GM21825 (cell line): ENCODE results near the gene ZNF775.

Source experiments
- ATAC-seq: cut with Tn5 transposase; IDR thresholded peaks from one replicate; pipeline ENCODE4 v1.9.1; 2021; ENCODE audit warnings: mild to moderate bottlenecking, moderate library complexity; ENCODE audit not compliant: unreplicated experiment

The ZNF775 gene

DNA sequence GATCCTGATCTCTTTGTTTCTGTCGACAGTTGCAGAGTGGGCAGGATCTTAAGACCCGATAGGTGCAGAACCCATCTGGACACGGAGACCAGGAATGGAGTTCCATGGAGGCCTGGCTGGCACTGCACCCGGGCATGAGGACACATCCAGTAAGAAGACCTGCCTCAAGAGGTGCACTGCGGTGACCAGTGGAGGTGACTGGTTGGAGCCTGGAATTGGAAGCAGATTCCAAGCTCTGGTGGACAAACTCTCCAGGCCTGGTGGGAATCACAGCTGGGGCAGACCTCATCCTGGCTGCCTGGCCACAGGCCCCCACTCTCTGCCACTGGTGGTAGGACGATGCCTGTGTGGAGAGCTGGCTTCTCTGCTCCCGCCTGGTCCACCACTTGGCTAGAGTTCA is 31.0 kb downstream of the ZNF775 start:
- no peak for ATAC-seq

DNA sequence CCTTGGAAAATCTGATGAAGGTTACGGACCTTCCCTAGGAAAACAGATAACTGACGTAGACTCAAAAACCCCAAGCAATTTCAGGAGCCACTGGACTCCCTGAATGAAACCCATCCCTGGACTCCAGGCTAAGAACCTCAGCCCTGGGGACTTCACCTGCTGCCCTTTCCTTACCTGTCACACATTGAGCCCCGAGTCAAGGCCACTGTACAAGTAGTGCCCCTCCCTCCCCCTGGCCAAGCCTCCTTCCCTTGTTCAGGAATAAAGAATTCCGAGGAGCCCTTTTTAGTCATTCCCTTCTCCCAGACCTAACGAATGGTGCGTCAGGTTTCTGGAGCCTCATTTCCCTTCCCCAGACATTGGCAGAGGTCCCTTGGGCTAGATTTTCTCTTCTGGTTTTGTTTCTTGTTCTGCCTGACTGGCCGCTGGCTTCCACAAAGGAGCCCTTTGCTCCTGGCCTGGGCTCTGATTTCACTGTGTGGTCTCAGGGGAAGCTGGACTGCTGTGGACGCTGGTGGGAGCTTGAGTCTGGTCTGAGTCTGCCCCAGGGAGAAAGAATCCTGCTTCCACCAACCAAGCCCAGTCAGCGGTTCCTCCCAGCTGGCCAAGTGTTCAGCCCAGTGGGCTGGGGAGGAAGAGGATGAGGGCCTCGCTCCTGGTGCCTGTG is 31.7 kb downstream of the ZNF775 start:
- no peak for ATAC-seq

DNA sequence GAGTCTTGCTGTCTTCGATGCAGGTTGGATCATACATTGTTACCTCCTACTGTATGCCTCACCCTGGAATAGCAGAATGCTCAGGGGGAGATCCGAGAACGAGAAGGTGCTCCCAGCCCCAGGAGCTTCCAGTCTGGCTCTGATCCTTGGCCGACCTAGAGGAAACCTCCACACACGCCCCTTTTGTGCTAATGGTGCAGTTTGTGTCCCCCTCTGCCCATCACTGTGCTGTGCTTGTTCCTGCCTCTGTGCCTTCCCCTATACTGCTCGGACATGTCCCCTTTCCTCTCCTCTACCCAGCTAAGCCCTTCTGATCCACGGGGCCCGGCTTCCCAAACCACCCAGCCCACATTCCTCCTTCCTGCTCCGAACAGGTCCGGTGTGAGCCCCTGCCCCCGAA is 32.5 kb downstream of the ZNF775 start:
- no peak for ATAC-seq

DNA sequence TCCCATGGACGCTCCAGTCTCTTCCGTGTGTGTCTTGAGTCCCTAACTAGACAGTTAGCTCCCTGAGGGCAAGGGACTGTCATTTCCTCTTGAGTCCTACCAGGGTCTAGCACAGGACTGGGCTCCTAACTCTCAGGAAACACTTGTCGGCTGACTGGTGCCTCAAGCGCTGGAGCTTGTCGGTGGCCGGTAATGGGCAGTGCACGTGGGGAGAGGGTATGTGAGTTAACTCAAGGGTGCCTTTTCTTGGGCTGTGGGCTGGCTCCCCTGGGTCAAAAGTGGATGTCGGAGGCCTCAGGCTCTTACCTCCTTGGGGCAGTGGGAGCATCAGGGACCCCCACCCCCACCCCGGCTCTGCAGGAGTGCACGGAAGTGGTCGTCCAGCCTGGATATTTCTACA is 32.9 kb downstream of the ZNF775 start:
- no peak for ATAC-seq

DNA sequence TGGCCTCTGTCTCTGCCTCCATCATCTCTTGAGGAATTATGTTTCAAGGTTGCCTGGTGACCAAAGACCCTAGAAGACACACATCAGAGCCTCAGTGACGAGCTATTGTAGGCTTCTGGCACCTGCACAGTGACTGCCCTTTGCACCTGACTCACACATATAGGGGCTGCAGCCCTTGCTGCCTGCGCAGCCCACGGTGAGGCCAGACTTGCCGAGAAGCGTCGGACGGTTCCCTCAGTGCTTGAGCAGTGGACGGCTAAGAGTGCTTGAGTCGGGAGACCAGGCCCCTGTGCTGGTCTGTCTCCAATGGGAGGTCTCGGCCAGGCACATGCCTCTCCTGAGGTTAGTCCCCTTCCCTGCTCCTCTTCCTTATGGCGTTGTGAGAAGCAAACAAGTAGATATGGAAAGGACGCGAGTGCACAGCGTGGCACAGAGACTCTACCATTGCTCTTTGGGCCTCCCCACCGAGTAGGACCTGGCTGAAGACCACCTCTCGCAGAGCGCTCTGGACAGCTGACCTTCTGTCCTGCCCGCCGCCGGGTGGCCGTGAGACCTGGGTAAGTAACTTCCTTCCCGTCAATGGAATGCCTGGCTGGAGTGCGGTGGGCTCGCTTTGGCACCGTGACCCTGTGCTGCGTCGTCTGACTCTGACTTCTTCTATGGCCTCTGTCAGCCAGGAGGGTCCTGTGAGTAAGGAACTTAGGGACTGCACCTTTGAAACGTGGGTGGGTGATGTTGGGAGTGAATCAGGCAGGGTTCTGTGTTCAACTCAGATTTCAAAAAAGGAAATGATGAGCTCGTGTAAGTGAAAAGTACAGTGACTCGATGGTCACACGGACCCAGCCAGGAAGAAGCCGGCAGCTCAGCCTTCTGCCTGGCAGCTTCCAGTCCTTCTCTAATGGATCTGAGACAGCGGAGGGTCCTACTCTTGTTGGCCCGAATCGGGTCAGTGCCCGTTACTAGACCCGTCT is 33.7 kb downstream of the ZNF775 start:
- ATAC-seq: no peak

DNA sequence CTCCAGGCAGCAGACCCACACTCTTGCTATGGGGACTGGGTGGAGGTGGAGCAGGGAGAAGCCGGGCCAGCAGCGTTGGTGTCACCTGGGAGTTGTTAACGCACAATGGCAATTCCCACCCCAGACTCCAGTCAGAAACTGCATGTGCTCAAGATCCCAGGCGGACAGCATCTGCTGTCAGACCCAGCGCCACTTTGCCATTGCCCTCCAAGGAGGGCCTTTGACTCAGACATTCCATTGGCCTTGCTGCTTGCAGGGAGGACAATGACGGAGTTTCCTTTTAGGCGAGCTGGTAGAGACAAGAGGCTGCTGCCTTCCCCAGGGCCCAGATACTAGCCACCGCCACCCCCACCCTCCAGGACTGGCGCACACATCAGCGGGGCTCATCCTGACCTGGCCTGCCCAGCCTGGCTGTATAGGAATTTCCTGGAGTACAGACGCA is 34.5 kb downstream of the ZNF775 start:
- no peak for ATAC-seq

DNA sequence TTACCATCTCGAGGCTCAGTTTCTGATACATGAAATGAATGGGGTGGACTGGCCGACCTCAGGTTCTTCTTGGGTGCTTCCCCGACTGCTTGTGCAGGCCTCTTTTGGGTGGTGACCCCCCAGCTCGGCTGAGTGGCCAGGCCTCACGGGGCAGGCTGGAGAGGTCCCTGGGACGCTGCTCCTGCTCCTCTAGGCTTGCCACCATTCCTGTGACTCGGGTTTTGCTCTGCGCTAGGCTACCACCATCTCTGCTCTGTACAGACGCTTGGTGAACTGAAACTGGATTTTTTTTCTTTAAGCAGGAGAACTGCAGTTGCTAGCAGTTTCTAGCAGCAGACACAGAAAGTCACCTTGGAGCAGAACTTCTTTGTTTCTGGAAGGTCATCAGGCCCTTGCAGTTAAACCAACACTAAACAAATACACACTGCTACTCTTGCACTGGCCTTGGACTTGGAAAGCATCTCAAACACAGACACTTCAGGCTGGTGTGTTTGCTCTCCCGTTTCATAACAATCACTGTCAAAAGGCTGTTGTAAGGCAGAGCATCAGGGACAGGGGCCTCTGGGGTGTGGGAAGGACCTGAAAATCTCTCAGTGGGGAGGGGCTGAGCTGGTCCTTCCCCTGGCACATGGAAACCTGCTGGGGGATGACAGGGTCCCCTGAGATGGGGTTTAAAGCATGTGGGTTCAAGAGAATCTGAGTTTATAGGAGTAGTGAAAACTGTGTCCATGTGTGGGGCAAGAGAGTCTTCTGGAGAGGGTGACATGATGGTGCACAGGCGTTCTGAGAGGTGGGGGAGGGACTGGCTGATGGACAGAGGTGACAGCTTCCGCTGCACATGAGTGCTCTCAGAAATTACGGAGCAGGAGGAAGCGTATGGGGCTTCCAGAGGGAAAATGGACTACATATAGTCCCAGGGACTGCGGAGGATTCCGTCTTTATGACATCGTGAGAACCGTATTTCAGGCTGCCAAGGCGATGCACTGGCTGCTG is 36.3 kb downstream of the ZNF775 start:
- ATAC-seq: no peak

DNA sequence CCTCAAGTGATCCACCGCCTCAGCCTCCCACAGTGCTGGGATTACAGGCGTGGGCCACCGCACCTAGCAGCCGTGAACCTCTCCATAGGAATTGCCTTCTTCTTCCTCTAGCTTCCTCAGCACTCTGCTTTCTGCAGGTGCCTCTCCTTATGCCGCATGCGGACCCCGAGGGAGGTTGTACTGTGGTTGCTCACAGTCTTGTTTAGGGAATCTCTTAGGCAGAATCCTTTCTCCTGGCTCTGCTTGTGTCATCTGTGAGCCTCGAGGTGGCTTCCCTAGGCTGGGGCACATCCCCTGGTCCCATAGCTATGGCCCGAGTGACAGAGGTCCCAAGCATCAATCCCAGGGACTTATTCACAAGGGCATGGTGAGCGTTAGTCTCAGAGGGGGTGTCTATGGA is 38.1 kb downstream of the ZNF775 start:
- no peak for ATAC-seq

DNA sequence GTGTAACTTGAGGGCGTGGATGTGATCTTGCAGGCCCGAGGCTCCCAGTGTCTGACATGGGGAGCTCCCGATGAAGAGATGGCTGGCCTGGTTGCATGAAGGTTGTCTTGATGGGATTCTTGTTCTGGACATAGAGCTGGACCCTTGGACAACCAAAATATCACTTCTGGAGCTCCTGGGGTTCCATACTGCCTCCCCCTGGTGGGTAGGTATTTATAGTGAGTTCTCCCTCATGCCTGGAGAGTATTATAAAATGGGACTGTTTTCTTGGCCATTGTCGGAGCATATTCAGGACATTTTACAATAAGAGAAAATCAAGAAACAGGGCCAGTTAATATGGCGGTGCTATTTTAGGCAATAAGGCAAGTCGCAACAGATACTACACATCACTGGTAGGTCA is 38.7 kb downstream of the ZNF775 start:
- ATAC-seq: no peak

DNA sequence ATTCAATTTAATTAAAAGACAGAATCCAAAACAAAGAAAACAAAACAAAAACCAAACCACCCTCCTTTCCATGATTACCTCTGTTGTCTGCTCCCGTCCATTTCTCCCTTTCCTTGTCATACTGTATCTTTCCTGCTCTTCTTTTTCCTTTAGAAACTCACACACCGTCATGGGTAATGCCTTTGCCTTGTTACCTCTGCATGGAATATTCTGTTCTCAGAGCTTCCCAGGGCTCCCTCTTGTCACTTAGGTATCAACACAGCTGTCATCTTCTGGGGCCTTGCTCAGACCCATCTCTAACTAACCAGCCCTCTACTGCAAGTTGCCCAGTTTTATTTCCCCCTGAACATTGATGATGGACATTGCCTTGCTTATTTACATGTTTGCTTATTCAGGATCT is 41.1 kb downstream of the ZNF775 start:
- no peak for ATAC-seq

DNA sequence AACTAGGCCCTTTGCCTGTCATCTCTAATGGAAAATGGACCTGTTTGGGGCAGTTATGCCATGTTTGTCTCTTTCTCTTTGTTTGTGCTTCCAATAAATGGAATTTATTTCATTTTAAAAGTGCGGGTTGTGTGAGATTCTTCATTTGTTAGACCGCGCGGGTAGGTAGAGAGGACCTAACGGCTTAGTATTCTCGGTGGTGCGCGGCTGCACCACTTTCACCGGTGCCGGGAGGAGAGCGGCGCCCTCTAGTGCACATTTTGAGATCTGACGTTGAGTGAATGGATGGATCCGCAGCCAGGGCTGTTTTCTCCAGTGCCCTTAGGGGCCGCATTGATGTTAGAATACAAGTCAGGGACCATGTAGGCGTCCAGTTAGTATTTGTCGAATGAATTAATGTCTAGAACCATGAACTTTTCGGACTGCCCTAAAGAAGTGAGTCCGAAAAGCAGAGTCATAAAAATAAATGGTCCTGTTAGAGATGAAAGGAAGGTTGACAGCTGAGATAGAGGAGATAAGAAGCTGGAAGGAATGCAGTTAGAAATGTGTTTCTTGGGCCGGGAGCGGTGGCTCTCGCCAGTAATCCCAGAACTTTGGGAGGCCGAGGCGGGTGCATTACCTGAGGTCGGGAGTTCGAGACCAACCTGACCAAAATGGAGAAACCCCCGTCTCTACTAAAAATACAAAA is 42.0 kb downstream of the ZNF775 start:
- ATAC-seq: peak; percentile 98

DNA sequence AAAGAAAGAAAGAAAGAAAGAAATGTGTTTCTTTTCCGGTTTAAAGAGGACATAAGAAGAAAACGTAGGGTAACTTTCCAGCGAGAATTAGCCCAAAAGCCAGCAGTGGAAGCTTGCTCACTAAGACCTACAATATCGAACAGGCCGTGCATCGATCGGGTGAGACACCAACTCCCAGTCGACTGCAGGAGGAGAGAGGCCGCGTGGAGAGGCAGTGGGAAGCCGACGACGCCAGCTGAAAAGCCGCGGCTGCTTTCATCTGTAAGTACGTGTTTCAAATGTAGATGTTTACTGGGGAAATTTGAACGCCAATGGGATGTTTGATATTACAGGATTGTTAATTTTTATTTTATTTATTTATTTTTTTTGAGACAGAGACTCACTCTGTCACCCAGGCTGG is 42.7 kb downstream of the ZNF775 start:
- ATAC-seq: no peak

DNA sequence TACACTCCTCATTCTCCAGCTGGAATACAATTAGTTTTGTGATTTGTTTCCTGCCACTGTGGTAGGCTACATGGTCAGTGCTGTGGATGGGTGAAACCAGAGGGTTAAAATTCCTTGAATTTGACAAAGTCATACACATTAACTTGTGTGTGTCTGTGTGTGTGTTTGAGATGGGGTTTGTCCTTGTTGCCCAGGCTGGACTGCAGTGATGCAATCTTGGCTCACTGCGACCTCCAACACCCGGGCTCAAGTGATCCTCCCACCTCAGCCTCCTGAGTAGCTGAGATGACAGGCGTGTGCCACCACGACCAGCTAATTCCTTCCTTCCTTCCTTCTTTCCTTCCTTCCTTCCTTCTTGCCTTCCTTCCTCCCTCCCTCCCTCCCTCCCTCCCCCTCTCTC is 46.5 kb downstream of the ZNF775 start:
- no peak for ATAC-seq

DNA sequence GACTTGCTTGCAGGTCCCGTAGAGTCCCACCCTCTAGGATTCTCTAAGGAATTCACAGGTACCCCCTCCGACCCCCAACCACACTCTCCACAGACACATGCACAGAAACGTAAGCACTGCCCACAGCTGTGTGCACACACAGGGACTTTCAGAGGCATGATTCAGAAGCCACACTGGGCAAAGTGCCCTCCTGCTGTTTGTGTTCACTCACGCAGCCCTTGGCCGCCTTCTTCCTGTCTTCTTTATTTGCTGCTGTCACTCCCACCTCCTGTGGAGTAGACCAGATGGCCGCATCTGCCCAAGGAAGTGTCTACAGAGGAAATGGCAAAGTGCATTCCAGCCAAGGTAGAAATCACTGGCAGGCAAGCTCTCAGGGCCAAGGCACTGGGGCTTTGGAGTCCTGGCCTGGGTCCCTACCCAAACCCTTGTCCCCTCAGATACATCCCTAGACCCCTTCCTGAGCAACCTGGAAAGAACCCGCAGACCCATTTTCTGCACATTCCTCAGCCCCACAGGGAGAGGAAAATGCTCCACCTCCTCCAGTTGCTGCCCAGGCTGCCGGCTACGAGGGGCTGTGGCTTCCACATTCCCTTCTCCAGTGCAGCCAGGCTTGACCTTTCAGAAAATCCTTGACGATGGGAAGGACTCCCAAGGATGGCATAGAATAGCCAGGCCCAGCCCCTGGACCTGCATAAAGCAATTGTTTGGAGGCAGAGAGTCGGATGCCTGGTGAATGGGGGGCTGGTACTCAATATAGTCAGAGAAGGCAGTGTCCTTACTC is 49.7 kb downstream of the ZNF775 start:
- peak; percentile 47 for ATAC-seq

DNA sequence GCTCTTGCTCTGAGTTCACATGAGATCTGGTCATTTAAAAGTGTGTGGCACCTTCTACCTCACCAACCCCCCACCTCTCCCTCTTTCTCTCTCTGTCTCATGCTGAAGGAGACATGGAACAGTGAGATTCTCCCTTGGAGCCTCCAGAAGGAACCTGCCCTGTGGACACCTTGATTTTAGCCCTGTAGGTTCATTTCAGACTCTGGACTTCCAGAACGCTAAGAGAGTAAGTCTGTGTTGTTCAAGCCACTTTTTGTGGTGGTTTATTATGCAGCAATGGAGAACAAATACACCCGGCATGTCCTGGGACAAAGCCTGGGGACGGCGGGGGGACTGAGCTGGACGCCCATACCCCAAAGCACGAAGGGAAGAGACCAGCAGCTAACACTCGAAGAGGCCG is 50.6 kb downstream of the ZNF775 start:
- no peak for ATAC-seq

DNA sequence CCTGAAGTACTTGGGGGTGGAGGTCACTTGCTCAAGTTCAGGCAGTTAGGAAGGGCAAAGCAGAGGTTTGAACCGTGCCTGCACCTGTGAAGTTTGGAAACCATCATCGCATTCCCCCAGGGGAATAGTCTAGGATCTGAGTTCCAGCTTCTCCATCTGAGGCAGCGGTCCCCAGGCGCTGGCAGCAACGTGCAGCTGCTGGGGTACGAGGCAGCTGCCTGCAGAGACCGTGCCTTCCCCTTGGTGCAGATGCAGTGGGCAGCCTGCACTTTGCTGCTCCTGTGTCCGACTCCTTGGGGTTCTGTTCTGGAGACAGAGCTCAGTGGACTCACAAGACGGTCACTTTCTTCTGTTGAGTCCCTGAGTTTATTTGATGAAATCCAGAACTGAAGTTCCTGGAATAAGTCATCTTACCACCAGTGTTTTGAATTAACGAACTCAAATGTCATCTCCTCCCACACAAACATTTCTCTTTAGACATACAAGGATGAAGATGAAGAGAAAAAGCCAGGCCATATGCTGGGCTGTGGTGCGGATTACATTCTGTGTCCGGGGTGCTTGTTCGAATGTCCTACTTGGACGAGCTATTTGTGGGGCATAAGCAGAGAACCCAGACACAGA is 51.4 kb downstream of the ZNF775 start:
- ATAC-seq: no peak

DNA sequence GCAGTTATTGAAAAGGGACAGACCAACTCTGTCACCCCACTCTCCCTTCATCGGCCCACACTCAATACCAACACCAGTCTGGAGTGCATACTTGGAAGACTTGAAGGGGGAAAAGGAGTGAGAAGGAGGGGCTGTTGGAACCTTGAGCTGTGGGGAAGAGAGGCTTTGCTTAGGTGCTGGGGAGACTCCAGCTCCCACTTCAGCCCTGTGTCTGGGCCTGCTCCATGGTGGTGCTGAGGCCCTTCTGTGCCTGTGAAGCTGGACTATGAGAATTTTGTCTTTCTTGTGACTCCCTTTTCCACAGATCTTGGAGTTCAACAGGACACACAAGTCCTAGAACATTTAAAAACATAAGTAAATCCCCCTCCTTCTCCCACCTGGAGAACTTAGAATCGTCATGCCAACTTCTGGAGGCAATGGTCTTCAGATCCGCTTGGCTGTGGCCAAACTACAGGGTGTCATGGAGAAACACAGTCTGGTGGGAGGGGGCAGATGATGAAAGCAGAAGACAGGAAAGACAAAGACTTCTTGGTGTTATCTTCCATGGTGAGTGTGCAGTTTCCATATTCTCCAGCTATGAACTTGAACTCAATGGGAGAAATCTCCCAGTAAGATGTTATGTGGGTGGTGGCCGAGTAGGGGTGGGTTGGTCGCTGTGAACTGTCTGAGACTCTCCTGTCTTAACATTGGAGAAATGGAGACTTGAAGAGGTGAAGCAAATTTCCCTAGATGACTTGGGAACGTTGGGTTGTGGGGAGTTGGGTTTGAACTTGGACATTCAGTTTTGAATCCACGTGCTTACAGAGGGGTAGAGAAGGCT is 52.9 kb downstream of the ZNF775 start:
- no peak for ATAC-seq
